Measurements from ENCODE around the gene R3HDM4. TPM values are rescaled to one million over a fixed set of nuclear protein-coding genes. Genes with fewer than 3 reads are reported as not detected.
A peak's percentile ranks its signal among the peaks of the same experiment; 100 is the strongest.

R3HDM4 gene
- total and polyA plus RNA-seq, 9 of the 15 experiments (the other 6 are each of a cell fraction or from before 2014, with no cell fraction given), result 3.2 to 154 (median 59.0) TPM

DNA sequence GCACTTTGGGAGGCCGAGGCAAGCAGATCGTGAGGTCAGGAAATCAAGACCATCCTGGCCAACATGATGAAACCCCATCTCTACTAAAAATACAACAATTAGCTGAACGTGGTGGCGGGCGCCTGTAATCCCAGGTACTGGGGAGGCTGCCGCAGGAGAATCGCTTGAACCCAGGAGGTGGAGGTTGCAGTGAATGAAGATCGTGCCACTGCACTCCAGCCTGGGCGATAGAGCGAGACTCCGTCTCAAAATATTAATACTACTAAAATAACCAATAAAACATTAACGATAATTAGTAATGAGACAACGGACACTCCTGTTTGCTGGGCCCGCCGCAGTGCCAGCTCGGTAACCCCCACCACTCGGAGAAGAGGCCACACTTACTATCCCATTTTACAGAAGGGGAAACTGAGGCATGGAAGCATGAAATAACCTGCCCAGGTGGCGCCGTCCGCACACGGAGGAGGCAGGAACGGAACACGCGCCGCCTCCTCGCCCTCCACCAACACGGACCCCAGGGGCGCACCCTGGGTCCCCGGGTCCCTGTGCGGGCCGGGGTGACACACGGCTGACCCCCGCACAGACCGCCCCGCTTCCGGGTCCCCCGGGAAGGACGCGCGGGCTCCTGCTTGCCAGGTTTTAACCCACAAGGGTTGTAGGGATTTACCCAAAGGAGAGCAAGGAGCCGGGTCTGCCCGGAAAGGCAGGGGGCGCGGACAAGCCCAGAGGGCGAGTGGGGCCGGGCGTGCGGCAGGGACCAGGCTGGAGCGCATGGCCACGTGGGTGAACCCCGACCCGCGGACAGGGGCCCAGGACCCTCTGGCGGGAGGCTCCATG, 1.6 kb downstream of the R3HDM4 start (continued):
- TF ChIP-seq, protein P1, sequence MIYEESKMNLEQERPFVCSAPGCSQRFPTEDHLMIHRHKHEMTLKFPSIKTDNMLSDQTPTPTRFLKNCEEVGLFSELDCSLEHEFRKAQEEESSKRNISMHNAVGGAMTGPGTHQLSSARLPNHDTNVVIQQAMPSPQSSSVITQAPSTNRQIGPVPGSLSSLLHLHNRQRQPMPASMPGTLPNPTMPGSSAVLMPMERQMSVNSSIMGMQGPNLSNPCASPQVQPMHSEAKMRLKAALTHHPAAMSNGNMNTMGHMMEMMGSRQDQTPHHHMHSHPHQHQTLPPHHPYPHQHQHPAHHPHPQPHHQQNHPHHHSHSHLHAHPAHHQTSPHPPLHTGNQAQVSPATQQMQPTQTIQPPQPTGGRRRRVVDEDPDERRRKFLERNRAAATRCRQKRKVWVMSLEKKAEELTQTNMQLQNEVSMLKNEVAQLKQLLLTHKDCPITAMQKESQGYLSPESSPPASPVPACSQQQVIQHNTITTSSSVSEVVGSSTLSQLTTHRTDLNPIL (CRISPR knock-in tag; IDR thresholded peaks at IDR 0.05), result no peak
- TF ChIP-seq ERF (CRISPR knock-in tag; IDR thresholded peaks at IDR 0.05) (0 out of 2 replicates have a peak, but pooled peaks have one; percentile 38), MED1 (CRISPR knock-in tag; IDR thresholded peaks at IDR 0.05; ENCODE audit: borderline replicate concordance) (no peak), ZNF644 (tag; IDR thresholded peaks at IDR 0.05; ENCODE audit: low read depth) (no peak), CUX1 (CRISPR knock-in tag; IDR thresholded peaks at IDR 0.05) (no peak), ETS2 (tag; IDR thresholded peaks at IDR 0.05; ENCODE audit: borderline replicate concordance, poor library complexity, severe bottlenecking) (no peak), MTA3 (IDR thresholded peaks at IDR 0.05; ENCODE audit: borderline replicate concordance) (0 out of 2 replicates have a peak, but pooled peaks have one; percentile 29), BRD4 (IDR thresholded peaks at IDR 0.05) (peak; percentile 40; the same call in 1 of the 2 replicates), ZSCAN29 (IDR thresholded peaks at IDR 0.05) (no peak), SMARCA4 (IDR thresholded peaks at IDR 0.05) (no peak), ZNF146 (CRISPR knock-in tag; IDR thresholded peaks at IDR 0.05; ENCODE audit: unreplicated experiment) (no peak), ZNF197 (CRISPR knock-in tag; IDR thresholded peaks at IDR 0.05; ENCODE audit: low read depth) (no peak), ZNF354B (CRISPR knock-in tag; IDR thresholded peaks at IDR 0.05) (no peak)
- TF ChIP-seq, protein P2, sequence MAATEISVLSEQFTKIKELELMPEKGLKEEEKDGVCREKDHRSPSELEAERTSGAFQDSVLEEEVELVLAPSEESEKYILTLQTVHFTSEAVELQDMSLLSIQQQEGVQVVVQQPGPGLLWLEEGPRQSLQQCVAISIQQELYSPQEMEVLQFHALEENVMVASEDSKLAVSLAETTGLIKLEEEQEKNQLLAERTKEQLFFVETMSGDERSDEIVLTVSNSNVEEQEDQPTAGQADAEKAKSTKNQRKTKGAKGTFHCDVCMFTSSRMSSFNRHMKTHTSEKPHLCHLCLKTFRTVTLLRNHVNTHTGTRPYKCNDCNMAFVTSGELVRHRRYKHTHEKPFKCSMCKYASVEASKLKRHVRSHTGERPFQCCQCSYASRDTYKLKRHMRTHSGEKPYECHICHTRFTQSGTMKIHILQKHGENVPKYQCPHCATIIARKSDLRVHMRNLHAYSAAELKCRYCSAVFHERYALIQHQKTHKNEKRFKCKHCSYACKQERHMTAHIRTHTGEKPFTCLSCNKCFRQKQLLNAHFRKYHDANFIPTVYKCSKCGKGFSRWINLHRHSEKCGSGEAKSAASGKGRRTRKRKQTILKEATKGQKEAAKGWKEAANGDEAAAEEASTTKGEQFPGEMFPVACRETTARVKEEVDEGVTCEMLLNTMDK (IDR thresholded peaks at IDR 0.05; ENCODE audit: borderline replicate concordance, insufficient read depth, low read depth, low read length, poor library complexity, severe bottlenecking), result no peak
- TF ChIP-seq, protein P3, sequence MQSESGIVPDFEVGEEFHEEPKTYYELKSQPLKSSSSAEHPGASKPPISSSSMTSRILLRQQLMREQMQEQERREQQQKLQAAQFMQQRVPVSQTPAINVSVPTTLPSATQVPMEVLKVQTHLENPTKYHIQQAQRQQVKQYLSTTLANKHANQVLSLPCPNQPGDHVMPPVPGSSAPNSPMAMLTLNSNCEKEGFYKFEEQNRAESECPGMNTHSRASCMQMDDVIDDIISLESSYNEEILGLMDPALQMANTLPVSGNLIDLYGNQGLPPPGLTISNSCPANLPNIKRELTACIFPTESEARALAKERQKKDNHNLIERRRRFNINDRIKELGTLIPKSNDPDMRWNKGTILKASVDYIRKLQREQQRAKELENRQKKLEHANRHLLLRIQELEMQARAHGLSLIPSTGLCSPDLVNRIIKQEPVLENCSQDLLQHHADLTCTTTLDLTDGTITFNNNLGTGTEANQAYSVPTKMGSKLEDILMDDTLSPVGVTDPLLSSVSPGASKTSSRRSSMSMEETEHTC (IDR thresholded peaks at IDR 0.05), result no peak
- TF ChIP-seq, protein P4, sequence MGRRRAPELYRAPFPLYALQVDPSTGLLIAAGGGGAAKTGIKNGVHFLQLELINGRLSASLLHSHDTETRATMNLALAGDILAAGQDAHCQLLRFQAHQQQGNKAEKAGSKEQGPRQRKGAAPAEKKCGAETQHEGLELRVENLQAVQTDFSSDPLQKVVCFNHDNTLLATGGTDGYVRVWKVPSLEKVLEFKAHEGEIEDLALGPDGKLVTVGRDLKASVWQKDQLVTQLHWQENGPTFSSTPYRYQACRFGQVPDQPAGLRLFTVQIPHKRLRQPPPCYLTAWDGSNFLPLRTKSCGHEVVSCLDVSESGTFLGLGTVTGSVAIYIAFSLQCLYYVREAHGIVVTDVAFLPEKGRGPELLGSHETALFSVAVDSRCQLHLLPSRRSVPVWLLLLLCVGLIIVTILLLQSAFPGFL (CRISPR knock-in tag; IDR thresholded peaks at IDR 0.05), result no peak

Data from K562 (cell line).